CD4-positive, alpha-beta T cell treated with Interleukin-6 at 100 ng/mL for 8 hours (primary cell): Measurements from ENCODE around the gene ZSCAN1.

ENCODE experiments used
- DNase-seq: peaks from one replicate; pipeline ENCODE4 v3.0.0-alpha.2; 2020; ENCODE audit warnings: mixed read lengths, low spot score

The ZSCAN1 gene

GRCh38 chr19:58040751-58041525, 7.1 kb downstream of the ZSCAN1 start:
- DNase-seq = no peak

GRCh38 chr19:58042495-58043340, 8.9 kb downstream of the ZSCAN1 start:
- no peak for DNase-seq

DNA sequence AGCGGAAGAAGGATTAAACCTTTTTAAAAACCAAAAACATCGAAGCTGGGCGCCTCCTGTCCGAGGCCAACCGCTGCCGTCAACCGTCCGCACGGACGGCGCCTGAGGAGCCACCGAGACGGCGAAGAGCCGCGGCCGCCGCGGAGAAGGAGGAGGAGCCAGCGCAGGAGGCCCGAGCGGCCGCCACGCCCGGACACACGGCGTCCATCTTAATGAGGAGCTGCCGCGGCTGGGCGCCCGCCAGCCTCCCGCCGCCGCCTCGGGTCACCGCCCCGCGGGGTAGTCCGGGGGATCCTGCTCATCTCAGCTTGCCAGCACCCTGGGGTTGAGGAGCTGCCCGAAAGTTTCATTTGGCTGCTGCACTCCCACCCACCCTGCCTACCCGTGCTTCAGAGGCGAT, 10.6 kb downstream of the ZSCAN1 start:
- DNase-seq = no peak

GRCh38 chr19:58044886-58045285, 11.1 kb downstream of the ZSCAN1 start:
- DNase-seq = no peak

- no peak for DNase-seq
Measured at GRCh38 chr19:58045411-58046050, 11.7 kb downstream of the ZSCAN1 start.

DNA sequence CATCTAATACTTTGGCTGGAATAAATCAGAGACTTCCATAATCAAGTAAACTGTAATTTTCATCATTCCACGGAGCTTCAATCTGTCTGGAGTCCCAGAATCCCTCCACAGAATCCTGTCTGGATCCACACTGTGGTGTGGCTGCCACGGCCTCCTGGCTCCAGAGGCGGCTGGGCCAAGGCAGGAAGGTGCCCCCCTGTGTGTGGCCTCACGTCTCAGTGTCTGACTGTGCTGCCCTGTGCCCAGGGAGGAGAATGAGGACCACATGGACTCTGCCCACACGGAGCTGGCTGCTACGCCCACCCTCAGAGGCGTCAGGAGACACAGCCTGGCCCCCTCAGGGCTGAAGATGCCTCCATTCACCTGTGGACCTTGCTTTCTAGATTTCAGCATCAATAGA, 13.0 kb downstream of the ZSCAN1 start:
- DNase-seq = no peak

DNA sequence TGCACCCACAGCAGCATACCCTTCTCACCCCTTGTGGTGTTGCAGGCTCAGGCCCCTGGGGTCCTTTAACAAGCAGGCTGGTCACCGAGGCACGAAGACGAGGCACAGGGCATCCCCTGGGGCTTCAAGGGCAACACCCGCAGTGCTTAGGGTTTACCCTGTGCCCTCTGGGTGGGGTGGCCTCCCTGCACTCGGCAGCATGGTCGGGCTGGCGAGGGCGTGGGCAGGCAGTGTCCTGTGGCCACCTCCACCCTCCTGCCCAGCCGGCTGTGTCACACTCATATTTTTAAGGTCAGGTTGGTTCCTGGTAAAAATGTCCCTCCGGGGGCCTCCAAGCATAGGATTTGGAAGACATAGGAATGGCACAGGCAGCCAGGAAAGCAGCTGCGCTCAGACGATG, 13.8 kb downstream of the ZSCAN1 start:
- DNase-seq = no peak

GRCh38 chr19:58052256-58052655, 18.4 kb downstream of the ZSCAN1 start:
- no peak for DNase-seq

- DNase-seq = no peak
Measured at GRCh38 chr19:58053480-58054156, 19.8 kb downstream of the ZSCAN1 start.

GRCh38 chr19:58054901-58055874, 21.4 kb downstream of the ZSCAN1 start:
- no peak for DNase-seq

- DNase-seq = no peak
Measured at GRCh38 chr19:58056261-58056660, 22.4 kb downstream of the ZSCAN1 start.

- DNase-seq = no peak
Measured at GRCh38 chr19:58056861-58057260, 23.0 kb downstream of the ZSCAN1 start.

GRCh38 chr19:58058467-58058866, 24.6 kb downstream of the ZSCAN1 start:
- DNase-seq = no peak

GRCh38 chr19:58059003-58059670, 25.3 kb downstream of the ZSCAN1 start, which contains the start of gene ZNF135:
Gene ZNF135, plus strand, starts transcription at chr19:58059282. Its CDS starts 721 bp downstream, at chr19:58060003.
- DNase-seq = peak; percentile 40

DNA sequence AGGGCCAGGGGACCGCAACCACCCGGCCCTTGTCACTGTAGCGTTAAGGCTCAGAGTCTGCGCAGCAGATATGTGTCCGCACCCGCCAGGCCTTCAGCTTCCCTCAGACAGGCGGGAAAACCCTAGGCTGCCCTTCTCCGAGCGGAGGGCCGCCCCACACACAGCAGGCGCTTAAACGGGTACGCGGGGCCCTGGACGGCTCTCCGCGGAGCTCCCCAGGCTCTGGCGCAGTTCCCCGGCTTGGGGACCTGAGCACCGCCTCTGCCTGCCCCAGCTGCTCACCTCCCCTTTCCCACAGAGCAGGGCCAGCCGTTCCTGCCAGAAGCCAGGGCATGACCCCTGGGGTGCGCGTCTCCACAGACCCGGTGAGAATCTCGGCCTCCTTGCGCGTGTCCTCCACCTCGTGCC, 25.9 kb downstream of the ZSCAN1 start:
- DNase-seq = no peak

GRCh38 chr19:58060231-58060630, 26.4 kb downstream of the ZSCAN1 start:
- no peak for DNase-seq

DNA sequence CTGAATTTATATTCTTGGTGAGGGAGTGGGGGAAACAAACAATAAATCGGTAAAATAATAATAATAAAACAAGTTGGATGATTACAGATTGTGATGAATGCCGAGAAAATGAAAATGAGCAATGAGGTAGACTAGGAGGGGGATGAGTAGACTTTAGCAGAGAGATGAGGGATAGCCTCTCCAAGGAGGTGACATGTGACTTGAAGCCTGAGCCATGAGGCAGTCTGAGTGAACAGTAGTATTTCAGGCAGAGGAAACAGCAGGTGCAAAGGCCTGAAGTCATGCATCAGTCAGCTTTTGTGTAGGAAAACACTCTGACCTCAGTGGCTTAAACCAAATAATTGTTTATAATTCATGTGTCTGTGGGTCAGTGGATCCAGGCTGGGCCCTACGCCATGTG, 29.9 kb downstream of the ZSCAN1 start:
- no peak for DNase-seq

DNA sequence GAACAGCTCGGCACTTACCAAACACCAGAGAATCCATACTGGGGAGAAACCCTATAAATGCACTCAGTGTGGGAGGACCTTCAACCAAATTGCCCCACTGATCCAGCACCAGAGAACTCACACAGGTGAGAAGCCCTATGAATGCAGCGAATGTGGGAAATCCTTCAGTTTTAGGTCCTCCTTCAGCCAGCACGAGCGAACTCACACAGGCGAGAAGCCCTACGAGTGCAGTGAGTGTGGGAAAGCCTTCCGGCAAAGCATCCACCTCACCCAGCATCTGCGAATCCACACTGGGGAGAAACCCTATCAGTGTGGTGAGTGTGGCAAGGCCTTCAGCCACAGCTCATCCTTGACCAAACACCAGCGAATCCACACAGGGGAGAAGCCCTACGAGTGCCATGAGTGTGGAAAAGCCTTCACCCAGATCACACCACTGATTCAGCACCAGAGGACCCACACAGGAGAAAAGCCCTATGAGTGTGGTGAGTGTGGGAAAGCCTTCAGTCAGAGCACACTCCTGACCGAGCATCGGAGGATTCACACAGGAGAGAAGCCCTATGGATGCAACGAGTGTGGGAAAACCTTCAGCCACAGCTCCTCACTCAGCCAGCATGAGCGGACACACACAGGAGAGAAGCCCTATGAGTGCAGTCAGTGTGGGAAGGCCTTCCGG, 33.6 kb downstream of the ZSCAN1 start:
- DNase-seq = no peak

DNA sequence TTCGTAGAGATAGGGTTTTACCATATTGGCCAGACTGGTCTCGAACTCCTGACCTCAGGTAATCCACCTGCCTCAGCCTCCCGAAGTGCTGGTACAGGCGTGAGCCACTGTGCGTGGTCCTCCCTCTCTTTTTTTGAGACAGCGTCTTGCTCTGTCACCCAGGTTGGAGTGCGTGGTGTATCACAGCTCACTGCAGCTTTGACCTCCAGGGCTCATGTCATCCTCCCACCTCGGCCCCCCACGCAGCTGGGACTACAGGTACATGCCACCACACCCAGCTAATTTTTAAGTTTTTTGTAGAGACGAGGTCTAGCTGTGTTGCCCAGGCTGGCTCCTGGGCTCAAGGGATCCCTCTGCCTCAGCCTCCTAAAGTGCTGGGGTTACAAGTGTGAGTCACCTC, 46.0 kb downstream of the ZSCAN1 start:
- DNase-seq = no peak

GRCh38 chr19:58083021-58083420, 49.2 kb downstream of the ZSCAN1 start:
- no peak for DNase-seq
